Endodermal cell (in vitro differentiated cells): Measurements from ENCODE around the gene PPP1R36. TPM values are rescaled to one million over a fixed set of nuclear protein-coding genes. Genes with fewer than 3 reads are reported as not detected.
"Not testable (repeated sequence)": the region's sequence is repeated elsewhere in the genome, so short reads cannot be mapped to it uniquely, and the experiment has no call there.

ENCODE experiments used
- DNase-seq: peaks from one replicate; pipeline ENCODE4 v3.0.0-alpha.2; 2017
- H3K27ac ChIP-seq: 2 replicates; pipeline ENCODE4 v1.5.1; 2013; ENCODE audit warnings: mild to moderate bottlenecking, low read depth, low read length, moderate library complexity
- H3K27me3 ChIP-seq: 2 replicates; pipeline ENCODE4 v1.6.1; 2013; ENCODE audit warnings: mild to moderate bottlenecking, low read length, moderate library complexity; ENCODE audit not compliant: insufficient read depth, control insufficient read depth, poor library complexity, severe bottlenecking
- H3K36me3 ChIP-seq: 2 replicates; pipeline ENCODE4 v1.7.0; 2013; ENCODE audit warnings: mild to moderate bottlenecking, low read length, moderate library complexity; ENCODE audit not compliant: control insufficient read depth, insufficient read depth
- H3K4me1 ChIP-seq: one replicate; pipeline ENCODE4 v1.7.0; 2013; ENCODE audit warnings: low read length; ENCODE audit not compliant: control insufficient read depth, insufficient read depth
- H3K4me3 ChIP-seq: 2 replicates; pipeline ENCODE4 v1.5.1; 2013; ENCODE audit warnings: mild to moderate bottlenecking, low read length, moderate library complexity
- H3K9ac ChIP-seq: 2 replicates; pipeline ENCODE4 v1.6.1; 2013; ENCODE audit warnings: mild to moderate bottlenecking, low read length, moderate library complexity; ENCODE audit not compliant: poor library complexity, severe bottlenecking; ENCODE audit errors: extremely low read depth
- H3K9me3 ChIP-seq: 2 replicates; pipeline ENCODE4 v1.6.1; 2013; ENCODE audit warnings: mild to moderate bottlenecking, low read length, moderate library complexity; ENCODE audit not compliant: control insufficient read depth
- H3K27ac Mint-ChIP-seq: 2 replicates; pipeline ENCODE4 v1.8.0; 2020; ENCODE audit warnings: mixed read lengths
- H3K27me3 Mint-ChIP-seq: 2 replicates; pipeline ENCODE4 v1.8.0; 2021; ENCODE audit warnings: mild to moderate bottlenecking, mixed read lengths; ENCODE audit not compliant: insufficient read depth
- H3K36me3 Mint-ChIP-seq: 2 replicates; pipeline ENCODE4 v1.8.0; 2020; ENCODE audit warnings: low read depth, mixed read lengths
- H3K4me1 Mint-ChIP-seq: 2 replicates; pipeline ENCODE4 v1.8.0; 2020; ENCODE audit warnings: mixed read lengths
- H3K4me3 Mint-ChIP-seq: 2 replicates; pipeline ENCODE4 v1.8.0; 2020; ENCODE audit warnings: mild to moderate bottlenecking, moderate library complexity, mixed read lengths
- H3K9me3 Mint-ChIP-seq: 2 replicates; pipeline ENCODE4 v1.8.0; 2020; ENCODE audit warnings: mild to moderate bottlenecking, mixed read lengths
- CTCF ChIP-seq: fragments of 200-600 bp; sonication (generic); conservative IDR thresholded peaks from 2 replicates; pipeline ENCODE4 v1.5.0; 2021; ENCODE audit warnings: antibody characterized with exemption, mild to moderate bottlenecking
- WGBS, 2 experiments: methylation state at CpG; one replicate each; pipeline versions ENCODE4 v1.1.5 to v1.1.7; 2013; ENCODE audit warnings: missing lambda C conversion rate in 2 of 2, mixed read lengths in 1 of 2; ENCODE audit not compliant: insufficient coverage in 1 of 2, insufficient read length in 1 of 2; 5-methylcytosine and 5-hydroxymethylcytosine counted together
- total RNA-seq, 2 donors: library from RNA; stranded (reverse); fragmentation: NEBNext Ultra II Directional in 1 of 2; extraction: Animal tissue kit (Norgen Biotek cat#: 25700) in 1 of 2; gene quantifications; 2 replicates in 1 of 2; 3 replicates in 1 of 2; pipeline ENCODE4 v1.2.1, GENCODE V29; 2021

The PPP1R36 gene
- total RNA-seq, 2 donors from 2014 or later = 0.24 to 1.2 TPM

- H3K4me1 ChIP-seq = no peaks in the 10 kb centered on the region
- H3K27me3 ChIP-seq = no peaks in the 10 kb centered on the region
- Mint-ChIP-seq H3K27me3 (no peaks in the 10 kb centered on the region), H3K9me3 (no peaks in the 10 kb centered on the region), H3K27ac (no peak overlapping the region), H3K4me3 (no peak overlapping the region), H3K36me3 (no peaks in the 10 kb centered on the region), H3K4me1 (peaks cover 15% of the 10 kb centered on the region)
- no peak overlapping the region for H3K4me3 ChIP-seq
- no peaks in the 10 kb centered on the region for H3K9me3 ChIP-seq
- TF ChIP-seq CTCF = no peak
- no peak overlapping the region for H3K27ac ChIP-seq
- 94% methylated on average over 1 of the region's 1 CpG; no CpG with 5 or more reads in 1 of the 2 experiments for WGBS, 2 experiments
- H3K36me3 ChIP-seq = peaks cover 12% of the 10 kb centered on the region
- no peak for DNase-seq
- H3K9ac ChIP-seq = no peak overlapping the region
Measured at GRCh38 chr14:64515053-64515452, 34.7 kb upstream of the PPP1R36 start.

- H3K9me3 ChIP-seq = no peaks in the 10 kb centered on the region
- H3K4me1 Mint-ChIP-seq = no peaks in the 10 kb centered on the region
- no peak overlapping the region for H3K9ac ChIP-seq
- no peak overlapping the region for H3K4me3 ChIP-seq
- no peaks in the 10 kb centered on the region for H3K9me3 Mint-ChIP-seq
- DNase-seq = no peak
- no peaks in the 10 kb centered on the region for H3K27me3 ChIP-seq
- peaks cover 4% of the 10 kb centered on the region for H3K36me3 Mint-ChIP-seq
- no peak overlapping the region for H3K27ac ChIP-seq
- H3K27me3 Mint-ChIP-seq = no peaks in the 10 kb centered on the region
- no peak for TF ChIP-seq CTCF
- H3K4me3 Mint-ChIP-seq = no peak overlapping the region
- no peak overlapping the region for H3K27ac Mint-ChIP-seq
- H3K4me1 ChIP-seq = no peaks in the 10 kb centered on the region
- peaks cover 19% of the 10 kb centered on the region for H3K36me3 ChIP-seq
- 93% methylated on average over 1 of the region's 1 CpG; no CpG with 5 or more reads in 1 of the 2 experiments for WGBS, 2 experiments
Measured at GRCh38 chr14:64516969-64517368, 32.8 kb upstream of the PPP1R36 start.

- H3K27me3 ChIP-seq, DNase-seq, H3K9me3 Mint-ChIP-seq, H3K4me3 Mint-ChIP-seq, H3K9ac ChIP-seq, H3K4me3 ChIP-seq, H3K27ac ChIP-seq, H3K4me1 Mint-ChIP-seq, H3K27me3 Mint-ChIP-seq, H3K36me3 Mint-ChIP-seq, H3K9me3 ChIP-seq, H3K4me1 ChIP-seq, H3K27ac Mint-ChIP-seq: not testable (repeated sequence)
- 90 to 95% methylated on average over 4 to 6 of the region's 6 CpGs for WGBS, 2 experiments
- peaks cover 24% of the 10 kb centered on the region for H3K36me3 ChIP-seq
Measured at GRCh38 chr14:64517667-64518066, 32.1 kb upstream of the PPP1R36 start.

DNA sequence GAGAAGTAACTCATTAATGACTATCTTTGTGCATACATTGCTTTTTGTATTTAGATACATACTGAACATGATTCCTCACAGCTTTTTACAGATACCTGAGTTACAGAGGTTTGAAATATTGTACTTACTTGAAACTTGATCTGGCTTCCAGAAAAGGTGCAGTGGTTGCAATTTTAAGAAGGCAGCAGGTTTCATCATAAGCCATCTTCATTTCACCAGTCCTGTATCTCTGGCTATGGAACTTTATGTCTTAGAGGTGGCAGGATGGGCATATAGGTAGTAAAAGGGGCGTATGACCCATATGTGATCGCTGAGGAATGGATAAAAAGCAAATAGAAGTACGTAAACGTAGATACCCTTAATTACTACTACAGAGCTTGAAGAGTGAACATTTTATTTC is 31.5 kb upstream of the PPP1R36 start:
- no peak overlapping the region for H3K4me3 ChIP-seq
- H3K9me3 Mint-ChIP-seq = no peaks in the 10 kb centered on the region
- 96% methylated on average over 2 of the region's 4 CpGs; no CpG with 5 or more reads in 1 of the 2 experiments for WGBS, 2 experiments
- no peaks in the 10 kb centered on the region for H3K4me1 ChIP-seq
- no peak overlapping the region for H3K27ac ChIP-seq
- no peak for TF ChIP-seq CTCF
- no peaks in the 10 kb centered on the region for H3K4me1 Mint-ChIP-seq
- no peak overlapping the region for H3K9ac ChIP-seq
- peaks cover 4% of the 10 kb centered on the region for H3K36me3 Mint-ChIP-seq
- no peaks in the 10 kb centered on the region for H3K27me3 Mint-ChIP-seq
- no peak overlapping the region for H3K4me3 Mint-ChIP-seq
- H3K27me3 ChIP-seq = no peaks in the 10 kb centered on the region
- no peaks in the 10 kb centered on the region for H3K9me3 ChIP-seq
- no peak for DNase-seq
- no peak overlapping the region for H3K27ac Mint-ChIP-seq
- peaks cover 24% of the 10 kb centered on the region for H3K36me3 ChIP-seq
